HG02678 (cell line): ENCODE data around the gene MID1IP1.

Experiments
- ATAC-seq: cut with Tn5 transposase; IDR thresholded peaks from one replicate; pipeline ENCODE4 v1.9.1; 2021; ENCODE audit warnings: mild to moderate bottlenecking, moderate library complexity; ENCODE audit not compliant: unreplicated experiment

MID1IP1 gene

GRCh38 chrX:38811515-38812243 lies 10.4 kb downstream of the MID1IP1 start:
- no peak for ATAC-seq

- no peak for ATAC-seq
These were observed 14.9 kb downstream of the MID1IP1 start for GRCh38 chrX:38816155-38816554.

- no peak for ATAC-seq
These were observed 15.9 kb downstream of the MID1IP1 start for GRCh38 chrX:38817004-38817703.

- ATAC-seq = no peak
These were observed 17.9 kb downstream of the MID1IP1 start for GRCh38 chrX:38819163-38819562.

- no peak for ATAC-seq
These were observed 18.4 kb downstream of the MID1IP1 start for GRCh38 chrX:38819709-38820108.

GRCh38 chrX:38820751-38821150 lies 19.5 kb downstream of the MID1IP1 start:
- ATAC-seq = no peak

GRCh38 chrX:38824176-38824575 lies 22.9 kb downstream of the MID1IP1 start:
- ATAC-seq = no peak

- no peak for ATAC-seq
These were observed 30.7 kb downstream of the MID1IP1 start for GRCh38 chrX:38831949-38832348.

GRCh38 chrX:38837389-38837788 lies 36.1 kb downstream of the MID1IP1 start:
- no peak for ATAC-seq

- ATAC-seq = no peak
These were observed 38.0 kb downstream of the MID1IP1 start for GRCh38 chrX:38839277-38839676.

GRCh38 chrX:38839944-38840343 lies 38.7 kb downstream of the MID1IP1 start:
- ATAC-seq = no peak

GRCh38 chrX:38841750-38842149 lies 40.5 kb downstream of the MID1IP1 start:
- no peak for ATAC-seq

- no peak for ATAC-seq
These were observed 44.2 kb downstream of the MID1IP1 start for GRCh38 chrX:38845426-38845825.

GRCh38 chrX:38847206-38847902 lies 46.1 kb downstream of the MID1IP1 start:
- ATAC-seq = no peak

- no peak for ATAC-seq
These were observed 46.6 kb downstream of the MID1IP1 start for GRCh38 chrX:38847903-38848230.

- ATAC-seq = no peak
These were observed 47.6 kb downstream of the MID1IP1 start for GRCh38 chrX:38848671-38849455.

GRCh38 chrX:38850807-38851544 lies 49.7 kb downstream of the MID1IP1 start:
- ATAC-seq = no peak

- no peak for ATAC-seq
These were observed 53.0 kb downstream of the MID1IP1 start for GRCh38 chrX:38854305-38854704.
